22Rv1 (cell line): ENCODE data around the gene RBMS1.

Source experiments
- ZFX ChIP-seq: fragments of 450-650 bp; IDR thresholded peaks from 2 replicates; pipeline ENCODE4 v1.6.1; 2017; ENCODE audit warnings: antibody characterized with exemption, borderline replicate concordance
- TF ChIP-seq, protein P1 (sequence below): fragments of 450-650 bp; IDR thresholded peaks from 2 replicates; pipeline ENCODE4 v1.5.1; 2017; ENCODE audit warnings: mild to moderate bottlenecking

DNA sequence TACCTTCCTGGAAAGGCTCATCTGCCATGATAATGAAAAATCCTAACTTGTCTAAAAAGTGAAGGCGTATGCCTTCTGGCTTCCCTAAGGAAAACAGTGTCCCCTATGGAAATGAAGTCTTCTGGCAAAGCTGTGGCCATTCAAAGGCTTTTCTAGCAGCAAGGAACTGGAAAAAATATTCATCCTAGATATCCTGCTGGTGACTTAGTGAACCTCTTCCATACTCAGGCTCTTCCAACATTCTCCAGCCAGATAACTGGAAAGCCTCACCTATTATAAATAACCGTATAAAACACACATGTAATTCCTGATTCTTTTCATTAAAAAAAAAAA is 84.7 kb downstream of the RBMS1 start:
- TF ChIP-seq, protein P1, sequence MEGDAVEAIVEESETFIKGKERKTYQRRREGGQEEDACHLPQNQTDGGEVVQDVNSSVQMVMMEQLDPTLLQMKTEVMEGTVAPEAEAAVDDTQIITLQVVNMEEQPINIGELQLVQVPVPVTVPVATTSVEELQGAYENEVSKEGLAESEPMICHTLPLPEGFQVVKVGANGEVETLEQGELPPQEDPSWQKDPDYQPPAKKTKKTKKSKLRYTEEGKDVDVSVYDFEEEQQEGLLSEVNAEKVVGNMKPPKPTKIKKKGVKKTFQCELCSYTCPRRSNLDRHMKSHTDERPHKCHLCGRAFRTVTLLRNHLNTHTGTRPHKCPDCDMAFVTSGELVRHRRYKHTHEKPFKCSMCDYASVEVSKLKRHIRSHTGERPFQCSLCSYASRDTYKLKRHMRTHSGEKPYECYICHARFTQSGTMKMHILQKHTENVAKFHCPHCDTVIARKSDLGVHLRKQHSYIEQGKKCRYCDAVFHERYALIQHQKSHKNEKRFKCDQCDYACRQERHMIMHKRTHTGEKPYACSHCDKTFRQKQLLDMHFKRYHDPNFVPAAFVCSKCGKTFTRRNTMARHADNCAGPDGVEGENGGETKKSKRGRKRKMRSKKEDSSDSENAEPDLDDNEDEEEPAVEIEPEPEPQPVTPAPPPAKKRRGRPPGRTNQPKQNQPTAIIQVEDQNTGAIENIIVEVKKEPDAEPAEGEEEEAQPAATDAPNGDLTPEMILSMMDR = no peak
- TF ChIP-seq ZFX = no peak
